AG04450 (cell line): ENCODE data around the gene CRHR2. TPM values are rescaled to one million over a fixed set of nuclear protein-coding genes. Genes with fewer than 3 reads are reported as not detected.

Source experiments
- CTCF ChIA-PET: fragments of 300-600, 350-600 bp; formaldehyde crosslinking; extraction: SDS; loops from one replicate; lab custom pipeline; 2022; ENCODE audit warnings: antibody characterized with exemption, inconsistent platforms; lab: Charles Lee
- POLR2A ChIA-PET: fragments of 350-600 bp; formaldehyde crosslinking; extraction: SDS; loops from one replicate; lab custom pipeline; 2021; ENCODE audit warnings: antibody characterized with exemption, inconsistent platforms; lab: Yijun Ruan, JAX
- DNase-seq: peaks from one replicate; pipeline ENCODE4 v3.0.0-alpha.2; 2011; ENCODE audit warnings: low read depth, low spot score
- H3K27ac ChIP-seq: one replicate; pipeline ENCODE4 v1.5.1; 2012; ENCODE audit warnings: low read depth, low read length, control low read depth
- H3K27me3 ChIP-seq: one replicate; pipeline ENCODE4 v1.6.0; 2012; ENCODE audit warnings: low read length; ENCODE audit not compliant: control insufficient read depth, insufficient read depth
- H3K4me3 ChIP-seq: 2 replicates; pipeline ENCODE4 v1.5.1; 2011; ENCODE audit warnings: mild to moderate bottlenecking, low read depth, low read length, control low read depth
- H3K9me3 ChIP-seq: 2 replicates; pipeline ENCODE4 v1.5.1; 2012; ENCODE audit warnings: low read length; ENCODE audit not compliant: control insufficient read depth, insufficient read depth
- polyA plus RNA-seq: library from polyadenylated mRNA; depleted of rRNA; stranded (reverse); fragments of >200 nt; gene quantifications from 2 replicates; pipeline ENCODE4 v1.2.3, GENCODE V29; 2011
- TF ChIP-seq, protein P1 (sequence below): IDR thresholded peaks from 2 replicates; pipeline ENCODE4 v1.5.1; 2011; ENCODE audit warnings: low read depth, low read length, control low read depth, inconsistent platforms

The CRHR2 gene
- polyA plus RNA-seq, 1 experiment = not detected

DNA sequence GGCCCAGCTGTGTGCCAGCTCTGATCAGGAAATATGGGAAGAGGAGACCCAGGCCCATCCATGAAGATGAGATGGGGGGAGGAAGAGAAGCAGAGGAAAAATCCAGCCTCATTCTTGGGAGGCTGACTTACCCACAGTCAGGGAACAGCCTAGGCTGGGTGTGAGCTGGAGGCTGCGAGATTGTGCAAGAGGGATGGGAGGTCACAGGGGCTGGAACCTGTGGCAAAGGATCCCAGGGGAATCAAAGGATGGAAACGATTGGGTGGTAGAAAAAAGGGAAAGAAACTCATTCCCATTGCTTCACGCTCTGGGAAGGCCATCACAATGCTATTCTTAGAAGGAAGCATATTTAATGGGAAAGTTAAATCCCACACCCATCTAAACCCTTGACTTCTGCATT lies 26.7 kb upstream of the CRHR2 start:
- TF ChIP-seq, protein P1, sequence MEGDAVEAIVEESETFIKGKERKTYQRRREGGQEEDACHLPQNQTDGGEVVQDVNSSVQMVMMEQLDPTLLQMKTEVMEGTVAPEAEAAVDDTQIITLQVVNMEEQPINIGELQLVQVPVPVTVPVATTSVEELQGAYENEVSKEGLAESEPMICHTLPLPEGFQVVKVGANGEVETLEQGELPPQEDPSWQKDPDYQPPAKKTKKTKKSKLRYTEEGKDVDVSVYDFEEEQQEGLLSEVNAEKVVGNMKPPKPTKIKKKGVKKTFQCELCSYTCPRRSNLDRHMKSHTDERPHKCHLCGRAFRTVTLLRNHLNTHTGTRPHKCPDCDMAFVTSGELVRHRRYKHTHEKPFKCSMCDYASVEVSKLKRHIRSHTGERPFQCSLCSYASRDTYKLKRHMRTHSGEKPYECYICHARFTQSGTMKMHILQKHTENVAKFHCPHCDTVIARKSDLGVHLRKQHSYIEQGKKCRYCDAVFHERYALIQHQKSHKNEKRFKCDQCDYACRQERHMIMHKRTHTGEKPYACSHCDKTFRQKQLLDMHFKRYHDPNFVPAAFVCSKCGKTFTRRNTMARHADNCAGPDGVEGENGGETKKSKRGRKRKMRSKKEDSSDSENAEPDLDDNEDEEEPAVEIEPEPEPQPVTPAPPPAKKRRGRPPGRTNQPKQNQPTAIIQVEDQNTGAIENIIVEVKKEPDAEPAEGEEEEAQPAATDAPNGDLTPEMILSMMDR = no peak
- ChIA-PET POLR2A (no interaction called here), CTCF (no interaction called here)
- H3K4me3 ChIP-seq = no peak overlapping the region
- H3K27ac ChIP-seq = no peak overlapping the region
- peaks cover 21% of the 10 kb centered on the region for H3K27me3 ChIP-seq
- DNase-seq = no peak
- H3K9me3 ChIP-seq = no peaks in the 10 kb centered on the region; the same call in 1 of the 2 replicates

DNA sequence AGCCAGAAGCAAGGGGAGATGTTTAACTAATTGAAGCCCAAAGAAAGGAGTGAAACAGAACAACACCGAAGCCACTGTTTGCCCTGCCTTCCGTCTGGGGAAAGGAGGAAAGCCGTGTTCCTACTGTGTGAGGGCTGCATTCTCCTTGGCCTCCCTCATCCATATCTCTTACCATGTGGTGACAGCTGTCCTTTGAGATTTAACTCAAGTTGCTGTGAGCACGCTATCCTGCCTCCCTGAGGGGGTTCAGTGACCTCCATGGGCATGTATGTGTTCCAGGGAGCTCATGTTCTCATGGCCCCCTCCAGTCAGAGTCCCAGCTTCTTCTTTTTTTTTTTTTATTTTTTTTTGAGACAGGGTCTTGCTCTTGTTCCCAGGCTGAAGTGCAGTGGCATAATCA lies 26.2 kb upstream of the CRHR2 start:
- POLR2A ChIA-PET = no interaction called here
- Histone ChIP-seq H3K27ac (no peak overlapping the region), H3K9me3 (no peaks in the 10 kb centered on the region; the same call in 1 of the 2 replicates), H3K4me3 (no peak overlapping the region), H3K27me3 (peaks cover 21% of the 10 kb centered on the region)
- TF ChIP-seq, protein P1 = no peak
- DNase-seq = no peak
- CTCF ChIA-PET = no interaction called here

DNA sequence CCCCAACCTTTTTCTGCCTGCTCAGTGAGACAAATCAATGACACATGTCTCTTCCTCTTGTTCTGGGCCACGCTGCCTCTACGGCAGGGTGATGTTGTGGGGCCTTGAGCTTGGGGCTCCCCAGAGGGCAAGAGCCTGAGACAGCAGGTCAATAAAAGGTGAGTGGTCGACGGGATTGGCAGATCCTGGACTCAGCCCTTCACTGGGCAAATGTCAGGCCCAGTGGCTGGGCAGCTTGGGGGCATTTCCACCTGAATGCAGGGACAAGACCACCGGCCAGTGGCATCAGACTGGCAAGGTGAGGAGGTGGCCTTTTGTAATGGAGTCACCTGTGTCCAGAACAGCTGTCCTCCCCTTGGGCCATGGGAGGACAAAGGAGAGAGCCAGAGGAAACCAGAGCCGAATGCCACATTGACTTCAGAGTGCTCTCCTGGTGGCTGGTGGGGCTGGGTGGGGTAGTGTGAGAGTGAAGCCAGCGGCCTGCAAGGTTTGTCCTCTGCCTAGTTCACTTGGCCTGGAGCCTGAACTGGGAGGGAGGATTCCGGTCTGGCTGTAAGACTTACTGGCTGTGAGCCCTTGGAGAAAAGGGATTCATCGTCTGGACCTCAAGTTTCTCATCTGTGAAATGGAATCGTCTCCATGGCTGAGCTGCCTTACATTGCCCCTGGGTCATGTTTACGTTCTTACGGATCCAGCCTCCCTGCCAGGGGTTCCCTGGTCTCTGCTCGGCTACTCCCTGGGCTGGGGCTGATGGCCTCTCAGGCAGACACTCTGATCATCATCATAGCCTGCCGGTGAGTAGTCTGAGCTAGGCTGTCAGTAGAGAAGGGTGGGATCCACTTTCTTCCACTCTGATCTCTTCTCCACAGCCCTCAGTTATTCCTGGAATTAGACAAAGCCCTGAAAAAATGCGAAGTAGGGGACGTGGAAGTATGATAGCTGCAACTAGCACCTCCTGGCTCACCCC lies 25.4 kb upstream of the CRHR2 start:
- no peak overlapping the region for H3K4me3 ChIP-seq

DNA sequence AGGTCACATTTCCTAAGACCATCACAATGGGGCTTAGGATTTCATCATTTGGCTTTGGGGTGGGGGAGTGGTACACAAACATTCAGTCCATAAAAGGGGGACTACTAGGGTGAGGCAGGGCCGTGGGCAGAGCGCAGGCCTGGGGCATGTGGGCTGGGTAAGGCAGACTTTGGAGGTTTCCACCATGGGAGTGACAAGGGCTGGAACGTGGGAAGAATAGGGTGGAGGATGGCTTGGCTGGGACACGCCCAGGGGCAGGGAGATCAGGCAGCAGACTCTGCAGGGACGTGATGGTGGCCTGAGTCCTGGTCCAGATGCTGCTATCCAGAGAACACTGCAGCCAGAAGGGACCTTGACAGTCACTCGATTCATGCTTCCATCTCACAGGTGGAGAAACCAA lies 24.7 kb upstream of the CRHR2 start:
- Histone ChIP-seq H3K27ac (no peak overlapping the region), H3K4me3 (no peak overlapping the region), H3K27me3 (peaks cover 23% of the 10 kb centered on the region), H3K9me3 (no peaks in the 10 kb centered on the region; the same call in 1 of the 2 replicates)
- TF ChIP-seq, protein P1 = no peak
- ChIA-PET POLR2A (no interaction called here), CTCF (no interaction called here)
- DNase-seq = no peak

More for the DNA sequence above, 25.4 kb upstream of the CRHR2 start:
- H3K9me3 ChIP-seq = no peaks in the 10 kb centered on the region; the same call in 1 of the 2 replicates
- no peak for DNase-seq
- H3K27me3 ChIP-seq = peaks cover 21% of the 10 kb centered on the region
- POLR2A ChIA-PET = no interaction called here
- CTCF ChIA-PET = no interaction called here
- TF ChIP-seq, protein P1 = no peak
- no peak overlapping the region for H3K27ac ChIP-seq

DNA sequence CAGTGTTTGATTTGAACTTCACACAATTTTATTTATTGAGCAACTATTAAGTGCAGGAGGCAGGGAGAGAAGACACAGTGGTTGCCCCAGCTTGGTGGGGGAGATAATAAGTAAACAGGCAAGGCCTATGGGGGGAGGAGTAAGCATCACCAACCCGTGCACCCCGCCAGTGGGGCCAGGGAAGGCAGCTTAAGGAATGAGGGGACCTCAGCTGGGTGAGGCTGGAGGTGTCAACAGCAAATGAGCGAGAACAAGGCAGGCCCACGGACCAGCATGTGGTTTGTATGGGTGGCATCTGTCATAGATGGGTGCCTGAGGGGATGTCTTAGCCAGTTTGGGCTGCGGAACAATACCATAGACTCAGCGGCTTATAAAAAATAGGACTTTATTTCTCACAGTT lies 24.1 kb upstream of the CRHR2 start:
- H3K27ac ChIP-seq = no peak overlapping the region
- DNase-seq = no peak
- no peaks in the 10 kb centered on the region; the same call in 1 of the 2 replicates for H3K9me3 ChIP-seq
- H3K4me3 ChIP-seq = no peak overlapping the region
- TF ChIP-seq, protein P1 = no peak
- ChIA-PET CTCF (no interaction called here), POLR2A (no interaction called here)
- peaks cover 23% of the 10 kb centered on the region for H3K27me3 ChIP-seq
